ENCODE measurements around the gene VPS26B.
"Not testable (repeated sequence)": the region's sequence is repeated elsewhere in the genome, so short reads cannot be mapped to it uniquely, and the experiment has no call there.

VPS26B gene

GRCh38 chr11:134282121-134283045 lies 57.9 kb downstream of the VPS26B start:
- DNase-seq (ENCODE audit: low read depth): no peak

DNA sequence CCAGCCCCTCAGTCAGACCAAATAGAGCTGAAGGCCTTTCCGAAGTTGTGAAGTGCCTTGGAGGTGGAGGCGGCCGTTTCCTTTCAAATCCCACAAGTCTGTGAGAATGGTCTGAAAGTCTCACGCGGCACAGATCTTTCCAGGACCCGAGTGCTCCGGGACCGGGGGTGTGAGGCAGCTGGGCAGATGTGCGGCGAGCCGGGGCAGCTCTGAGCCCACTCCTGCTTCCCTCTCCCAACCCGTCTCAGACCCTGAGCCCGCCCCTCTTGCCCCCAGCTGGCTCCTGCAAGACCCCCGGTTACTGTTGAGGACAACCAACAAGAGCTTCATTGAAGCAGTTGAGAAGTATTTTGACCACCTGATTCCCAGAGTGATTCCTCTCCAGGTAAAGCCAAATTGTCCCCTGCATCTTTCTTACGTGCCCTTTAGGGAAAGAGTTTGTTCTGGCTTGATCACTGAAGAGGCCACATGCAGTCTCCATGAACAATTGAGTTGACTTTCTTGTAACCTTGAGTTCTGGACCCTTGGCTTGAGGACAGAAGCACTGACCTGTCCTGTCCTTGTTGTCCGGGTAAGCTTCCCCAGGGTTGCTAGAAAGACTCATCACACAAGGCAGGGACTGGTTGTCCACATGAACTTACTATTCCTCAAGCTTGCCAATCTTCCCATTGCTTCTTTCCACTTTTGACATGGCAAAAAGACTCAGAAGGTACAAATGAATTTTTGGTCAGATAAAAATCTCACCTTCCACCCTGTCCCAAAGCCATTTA lies 59.2 kb downstream of the VPS26B start:
- DNase-seq (ENCODE audit: low read depth): no peak

DNA sequence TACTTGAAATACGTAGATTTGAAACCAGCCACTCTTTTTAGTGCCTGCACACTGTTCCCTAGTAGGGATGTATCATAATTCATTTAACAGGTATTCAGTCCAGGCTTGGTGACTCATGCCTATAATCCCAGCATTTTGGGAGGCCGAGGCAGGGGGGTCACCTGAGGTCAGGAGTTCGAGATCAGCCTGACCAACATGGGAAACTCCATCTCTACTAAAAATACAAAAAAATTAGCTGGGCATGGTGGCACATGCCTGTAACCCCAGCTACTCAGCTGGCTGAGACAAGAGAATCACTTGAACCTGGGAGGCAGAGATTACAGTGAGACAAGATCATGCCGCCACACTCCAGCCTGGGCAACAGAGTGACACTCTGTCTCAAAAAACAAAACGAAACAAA lies 59.9 kb downstream of the VPS26B start:
- DNase-seq (ENCODE audit: low read depth): not testable (repeated sequence)

GRCh38 chr11:134287561-134287960 lies 63.1 kb downstream of the VPS26B start:
- no peak for DNase-seq (ENCODE audit: low read depth)

DNA sequence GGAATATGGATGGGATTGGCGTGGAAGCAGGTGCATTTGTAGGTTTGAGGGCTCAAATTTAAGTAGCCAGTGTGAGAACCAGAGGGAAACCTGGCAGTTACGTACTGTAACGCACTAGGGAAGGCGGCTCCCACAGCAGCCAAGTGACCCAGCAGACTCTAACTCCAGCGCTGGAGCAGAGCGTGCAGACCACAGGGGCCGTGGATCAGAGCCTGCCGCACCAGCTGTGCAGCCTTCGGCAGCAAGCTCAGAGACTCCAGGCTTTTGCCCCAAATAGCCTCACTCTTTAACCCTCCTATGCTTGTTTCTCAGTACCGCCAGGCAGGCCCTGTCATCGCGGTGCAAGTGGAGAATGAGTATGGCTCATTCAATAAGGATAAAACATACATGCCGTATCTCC lies 64.0 kb downstream of the VPS26B start:
- no peak for DNase-seq (ENCODE audit: low read depth)

DNA sequence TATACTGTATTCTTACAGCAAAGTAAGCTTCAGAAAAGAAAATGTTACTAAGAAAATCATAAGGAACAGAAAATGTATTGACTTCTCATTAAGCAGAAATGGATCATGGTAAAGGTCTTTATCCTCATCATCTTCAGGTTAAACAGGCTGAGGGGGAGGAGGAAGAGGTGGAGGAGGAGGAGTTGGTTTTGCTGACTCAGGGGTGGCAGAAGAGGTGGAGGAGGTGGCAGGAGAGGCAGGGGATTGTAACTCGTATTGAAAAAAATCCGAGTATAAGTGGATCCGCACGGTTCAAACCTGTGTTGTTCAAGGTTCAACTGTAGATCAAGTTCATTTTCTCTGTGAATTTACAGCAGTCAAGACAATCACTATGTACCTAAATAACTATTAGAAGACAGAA lies 64.7 kb downstream of the VPS26B start:
- DNase-seq (ENCODE audit: low read depth): no peak

GRCh38 chr11:134289789-134290188 lies 65.3 kb downstream of the VPS26B start:
- no peak for DNase-seq (ENCODE audit: low read depth)

DNA sequence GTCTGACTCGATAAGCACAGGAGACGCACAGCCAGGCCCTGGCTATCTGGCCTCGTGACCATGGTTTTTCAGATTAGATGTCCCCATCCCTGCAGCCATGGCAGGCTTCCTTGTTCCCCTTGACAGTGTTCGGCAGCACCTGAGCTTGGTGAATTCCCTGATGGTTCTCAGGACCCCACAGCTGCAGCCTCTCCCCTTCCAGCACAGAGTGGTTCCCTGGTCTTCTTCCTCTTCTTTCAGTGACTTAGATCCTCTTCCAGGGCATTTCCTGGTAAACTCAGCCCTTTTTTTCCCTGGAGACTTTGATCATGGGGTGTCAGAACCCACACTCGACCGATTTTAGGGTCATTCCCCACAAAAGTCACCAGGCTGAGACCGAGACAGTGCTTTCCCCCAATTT lies 66.2 kb downstream of the VPS26B start:
- DNase-seq (ENCODE audit: low read depth): no peak

- DNase-seq (ENCODE audit: low read depth): no peak
Observed at GRCh38 chr11:134291196-134291595, 66.7 kb downstream of the VPS26B start.

DNA sequence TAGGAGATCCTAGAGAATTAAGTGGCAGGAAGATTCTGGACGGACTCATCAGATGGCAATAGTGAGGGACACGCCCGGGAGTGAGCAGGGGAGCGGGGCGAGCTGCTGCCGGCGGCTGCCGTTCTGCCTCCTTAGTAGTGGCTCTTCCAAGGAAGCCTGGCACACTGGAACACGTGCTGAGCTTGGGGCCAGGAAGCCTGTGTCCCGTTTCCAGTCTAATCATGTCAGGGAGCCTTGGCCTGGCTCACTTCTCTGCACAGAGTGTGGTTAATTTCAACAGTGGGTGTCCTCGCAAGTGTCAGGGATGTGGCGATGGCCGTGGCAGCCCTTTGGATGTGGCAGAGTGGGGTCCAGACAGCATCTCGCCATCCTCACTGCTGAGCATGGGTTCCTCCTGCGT lies 68.2 kb downstream of the VPS26B start:
- DNase-seq (ENCODE audit: low read depth): no peak

GRCh38 chr11:134293119-134294113 lies 68.9 kb downstream of the VPS26B start:
- DNase-seq (ENCODE audit: low read depth): no peak

- no peak for DNase-seq (ENCODE audit: low read depth)
Observed at GRCh38 chr11:134294664-134295063, 70.2 kb downstream of the VPS26B start.

Measured in stimulated activated CD4-positive, alpha-beta T cell treated with anti-CD3 and anti-CD28 coated beads, Interleukin-2, amount 100 ng/mL, for 4 hours (primary cell).